ENCODE results near the gene POLDIP3.

The POLDIP3 gene

DNA sequence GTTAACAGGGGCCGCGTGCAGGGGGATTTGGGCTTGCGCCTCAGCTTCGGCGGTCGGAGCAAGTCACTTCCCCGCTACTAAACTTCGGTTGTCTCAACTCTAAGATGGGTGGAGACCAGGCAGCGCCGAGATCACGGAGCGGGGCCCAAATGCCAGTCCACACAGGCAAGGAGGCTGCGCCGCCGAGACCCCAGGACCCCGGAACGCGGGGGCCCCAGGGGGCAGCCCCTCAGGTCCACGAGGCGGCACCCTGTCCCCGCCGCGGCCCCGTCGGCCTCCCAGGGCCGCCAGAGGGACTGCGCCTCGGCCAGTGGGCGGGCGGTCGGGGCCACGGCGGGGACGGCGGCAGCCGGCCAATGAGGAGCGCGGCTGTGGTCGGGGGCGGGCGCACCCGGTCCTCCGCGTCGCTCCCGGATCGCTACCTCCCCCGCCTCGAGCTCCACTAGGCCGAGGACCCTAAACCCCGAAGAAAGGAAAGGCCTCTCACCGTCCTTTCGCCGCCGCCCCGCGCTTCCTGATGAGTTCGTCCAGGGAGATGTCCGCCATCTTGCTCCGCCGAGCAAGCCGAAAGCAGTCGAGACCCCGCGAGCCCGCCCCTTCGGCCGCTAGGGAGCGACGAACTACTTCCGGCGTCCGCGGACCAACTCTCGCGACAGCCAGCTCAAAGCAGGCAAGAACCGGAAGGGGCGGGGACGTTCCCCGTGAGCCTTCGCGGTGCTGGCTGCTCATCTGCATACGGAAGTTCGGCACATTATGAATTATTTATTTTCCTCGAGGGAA is at the start of gene POLDIP3:
POLDIP3 (minus strand) TSS at position 572 of the 780 bp plus-strand sequence; CDS start at position 546, 26 bp downstream.
- H2AFZ ChIP-seq (ENCODE audit: low read depth, low read length, severe bottlenecking), result no peak within 1 kb of the TSS
- peaks cover 6% of the 10 kb centered on the region for H4K20me1 ChIP-seq (ENCODE audit: low read depth, low read length)
- peaks cover 15% of the 10 kb centered on the region for H3F3A ChIP-seq (ENCODE audit: insufficient read depth)

DNA sequence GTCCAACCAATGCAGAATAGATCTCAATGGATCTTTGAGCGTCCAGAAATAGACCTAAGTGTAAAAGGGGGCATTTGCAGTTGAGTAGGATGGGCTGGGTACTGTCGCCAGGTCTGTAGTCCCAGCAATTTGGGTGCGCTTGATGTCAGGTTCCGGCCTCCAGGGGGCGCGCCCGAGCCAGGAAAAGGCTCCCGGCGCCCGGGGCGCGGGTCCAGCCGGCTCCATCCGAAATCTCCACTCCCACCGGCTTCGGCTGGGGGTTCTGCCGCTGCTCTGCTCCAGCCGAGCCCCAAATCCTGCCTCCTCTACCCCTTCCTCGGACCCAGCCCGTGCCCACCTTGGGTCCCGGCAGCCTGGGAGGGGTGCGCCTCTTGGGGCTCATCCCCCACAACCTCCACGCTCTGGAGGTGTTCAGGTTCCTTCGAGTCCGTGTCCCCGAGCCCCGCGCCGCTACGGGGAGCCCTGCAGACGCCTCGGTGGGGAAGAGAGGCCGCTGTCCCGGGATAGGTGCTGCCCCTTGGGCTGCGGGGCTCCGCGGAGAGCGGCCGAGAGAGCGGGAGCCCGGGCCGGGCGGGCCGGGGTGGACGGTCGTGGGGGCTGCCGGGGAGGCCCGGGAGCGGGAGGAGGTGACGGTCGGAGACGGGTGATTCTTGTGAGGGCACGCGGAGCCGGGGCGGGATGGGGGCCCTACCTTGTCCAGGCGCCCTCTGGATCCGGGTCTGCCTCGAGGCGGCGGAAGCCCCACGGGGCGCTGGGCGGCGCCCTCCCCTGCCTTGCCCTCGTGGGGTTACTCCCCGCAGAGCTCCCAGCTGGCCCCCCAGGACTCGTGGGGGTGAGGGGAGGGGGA is 47.5 kb upstream of the POLDIP3 start:
- H3K27ac ChIP-seq (ENCODE audit: low read depth, low read length), result no peak overlapping the region
- peak overlapping the region; percentile 80 for H3K4me2 ChIP-seq (ENCODE audit: low read depth, low read length, poor library complexity, severe bottlenecking)
- no peaks in the 10 kb centered on the region for H3K36me3 ChIP-seq (ENCODE audit: low read length)
- no peaks in the 10 kb centered on the region for H3K27me3 ChIP-seq (ENCODE audit: low read length)
- peaks cover 14% of the 10 kb centered on the region for H3F3A ChIP-seq (ENCODE audit: insufficient read depth)
- H3K9me3 ChIP-seq (ENCODE audit: insufficient read depth, low read length), result no peaks in the 10 kb centered on the region
- no peaks in the 10 kb centered on the region for H4K20me1 ChIP-seq (ENCODE audit: low read depth, low read length)
- no peaks in the 10 kb centered on the region for H3K9me2 ChIP-seq (replicated peaks; ENCODE audit: insufficient read depth, low read length)
- no peaks in the 10 kb centered on the region for H3K79me2 ChIP-seq (ENCODE audit: insufficient read depth, low read length)
- peak overlapping the region; percentile 92 for H2AFZ ChIP-seq (ENCODE audit: low read depth, low read length, severe bottlenecking)
- no peak for TF ChIP-seq EZH2phosphoT487 (conservative IDR thresholded peaks at IDR 0.05; ENCODE audit: low read length)
- TF ChIP-seq, protein P1, sequence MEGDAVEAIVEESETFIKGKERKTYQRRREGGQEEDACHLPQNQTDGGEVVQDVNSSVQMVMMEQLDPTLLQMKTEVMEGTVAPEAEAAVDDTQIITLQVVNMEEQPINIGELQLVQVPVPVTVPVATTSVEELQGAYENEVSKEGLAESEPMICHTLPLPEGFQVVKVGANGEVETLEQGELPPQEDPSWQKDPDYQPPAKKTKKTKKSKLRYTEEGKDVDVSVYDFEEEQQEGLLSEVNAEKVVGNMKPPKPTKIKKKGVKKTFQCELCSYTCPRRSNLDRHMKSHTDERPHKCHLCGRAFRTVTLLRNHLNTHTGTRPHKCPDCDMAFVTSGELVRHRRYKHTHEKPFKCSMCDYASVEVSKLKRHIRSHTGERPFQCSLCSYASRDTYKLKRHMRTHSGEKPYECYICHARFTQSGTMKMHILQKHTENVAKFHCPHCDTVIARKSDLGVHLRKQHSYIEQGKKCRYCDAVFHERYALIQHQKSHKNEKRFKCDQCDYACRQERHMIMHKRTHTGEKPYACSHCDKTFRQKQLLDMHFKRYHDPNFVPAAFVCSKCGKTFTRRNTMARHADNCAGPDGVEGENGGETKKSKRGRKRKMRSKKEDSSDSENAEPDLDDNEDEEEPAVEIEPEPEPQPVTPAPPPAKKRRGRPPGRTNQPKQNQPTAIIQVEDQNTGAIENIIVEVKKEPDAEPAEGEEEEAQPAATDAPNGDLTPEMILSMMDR (IDR thresholded peaks at IDR 0.05; ENCODE audit: insufficient read depth, low read length, poor library complexity, severe bottlenecking), result peak; percentile 62
- H3K9ac ChIP-seq (ENCODE audit: low read length), result peak overlapping the region; percentile 55
- peak overlapping the region; percentile 52 for H3K4me3 ChIP-seq (ENCODE audit: insufficient read depth, low read length, poor library complexity, severe bottlenecking)

More for the DNA sequence above, at the start of gene POLDIP3:
- Histone ChIP-seq H3K36me3 (ENCODE audit: low read length) (peaks cover 7% of the 10 kb centered on the region; the same call in 1 of the 2 replicates), H3K9ac (ENCODE audit: low read length) (peak within 1 kb of the TSS; percentile 80), H3K79me2 (ENCODE audit: insufficient read depth, low read length) (peaks cover 47% of the 10 kb centered on the region), H3K27me3 (ENCODE audit: low read length) (no peaks in the 10 kb centered on the region), H3K4me2 (ENCODE audit: low read depth, low read length, poor library complexity, severe bottlenecking) (peak within 1 kb of the TSS; percentile 66), H3K4me3 (ENCODE audit: insufficient read depth, low read length, poor library complexity, severe bottlenecking) (peak within 1 kb of the TSS; percentile 56), H3K9me2 (replicated peaks; ENCODE audit: insufficient read depth, low read length) (no peaks in the 10 kb centered on the region), H3K27ac (ENCODE audit: low read depth, low read length) (peak within 1 kb of the TSS; percentile 90), H3K9me3 (ENCODE audit: insufficient read depth, low read length) (no peaks in the 10 kb centered on the region)
- TF ChIP-seq, protein P1 (IDR thresholded peaks at IDR 0.05; ENCODE audit: insufficient read depth, low read length, poor library complexity, severe bottlenecking), result no peak

- no peak overlapping the region for H2AFZ ChIP-seq (ENCODE audit: low read depth, low read length, severe bottlenecking)
- no peak for TF ChIP-seq EZH2phosphoT487 (conservative IDR thresholded peaks at IDR 0.05; ENCODE audit: low read length)
- TF ChIP-seq, protein P1 (IDR thresholded peaks at IDR 0.05; ENCODE audit: insufficient read depth, low read length, poor library complexity, severe bottlenecking), result no peak
- no peak overlapping the region for H3K4me3 ChIP-seq (ENCODE audit: insufficient read depth, low read length, poor library complexity, severe bottlenecking)
- H3K27ac ChIP-seq (ENCODE audit: low read depth, low read length), result no peak overlapping the region
- H3F3A ChIP-seq (ENCODE audit: insufficient read depth), result no peaks in the 10 kb centered on the region
- H3K36me3 ChIP-seq (ENCODE audit: low read length), result no peaks in the 10 kb centered on the region
- H3K9me3 ChIP-seq (ENCODE audit: insufficient read depth, low read length), result no peaks in the 10 kb centered on the region
- H3K9me2 ChIP-seq (replicated peaks; ENCODE audit: insufficient read depth, low read length), result no peaks in the 10 kb centered on the region
- H3K27me3 ChIP-seq (ENCODE audit: low read length), result no peaks in the 10 kb centered on the region
- H3K4me2 ChIP-seq (ENCODE audit: low read depth, low read length, poor library complexity, severe bottlenecking), result no peak overlapping the region
- no peak overlapping the region for H3K9ac ChIP-seq (ENCODE audit: low read length)
- H3K79me2 ChIP-seq (ENCODE audit: insufficient read depth, low read length), result no peaks in the 10 kb centered on the region
- no peaks in the 10 kb centered on the region for H4K20me1 ChIP-seq (ENCODE audit: low read depth, low read length)
Observed at GRCh38 chr22:42656578-42656977, 41.9 kb upstream of the POLDIP3 start.

Measured in SU-DHL-6 (cell line).